SK-N-SH (cell line): ENCODE measurements around the gene PRDX1. TPM values are rescaled to one million over a fixed set of nuclear protein-coding genes. Genes with fewer than 3 reads are reported as not detected.

ENCODE experiments used
- CTCF ChIA-PET: fragments of 300-600, 350-600 bp; formaldehyde crosslinking; extraction: SDS; loops from one replicate; lab custom pipeline; 2021; lab: Yijun Ruan, JAX
- POLR2A ChIA-PET: fragments of 350-600 bp; sonication (Branson Sonifier 250); formaldehyde crosslinking; extraction: SDS; loops from one replicate; lab custom pipeline; 2020; ENCODE audit warnings: antibody characterized with exemption, inconsistent platforms; lab: Yijun Ruan, JAX
- DNase-seq: peaks from one replicate; pipeline ENCODE4 v3.0.0; 2012
- H2AFZ ChIP-seq: fragments of 200-600 bp; sonication (generic); 2 replicates; pipeline ENCODE4 v1.8.1; 2016; ENCODE audit warnings: antibody characterized with exemption, mild to moderate bottlenecking, low read depth
- H3F3A ChIP-seq: fragments of 200-600 bp; sonication (generic); replicated peaks from 2 replicates; pipeline ENCODE3; 2016; ENCODE audit warnings: antibody characterized with exemption, mild to moderate bottlenecking; ENCODE audit not compliant: insufficient read depth
- H3K27ac ChIP-seq, 2 experiments: fragments of 200-500 bp in 1 of 2; fragments of 200-600 bp in 1 of 2; sonication (Bioruptor generic) in 1 of 2; sonication (generic), shearing (Covaris generic) in 1 of 2; 2 replicates each; pipeline versions ENCODE4 v1.5.1 to v1.6.1; 2014 to 2016; ENCODE audit warnings: low read depth in 2 of 2, inconsistent platforms in 1 of 2, low read length in 1 of 2, mild to moderate bottlenecking in 1 of 2, mixed read lengths in 1 of 2
- H3K27me3 ChIP-seq: fragments of 200-600 bp; sonication (generic), shearing (Covaris generic); 2 replicates; pipeline ENCODE4 v1.6.1; 2016; ENCODE audit warnings: mixed run types; ENCODE audit not compliant: insufficient read depth
- H3K36me3 ChIP-seq, 2 experiments: fragments of 200-500 bp in 1 of 2; fragments of 200-600 bp in 1 of 2; sonication (Bioruptor generic) in 1 of 2; sonication (generic) in 1 of 2; replicated peaks in 1 of 2; 2 replicates each; pipeline versions ENCODE3 to v1.5.1; 2014 to 2016; ENCODE audit warnings: low read length in 1 of 2, mild to moderate bottlenecking in 1 of 2; ENCODE audit not compliant: insufficient read depth in 2 of 2, control insufficient read depth in 1 of 2
- H3K4me1 ChIP-seq, 2 experiments: fragments of 200-500 bp in 1 of 2; fragments of 200-600 bp in 1 of 2; sonication (Bioruptor generic) in 1 of 2; sonication (generic), shearing (Covaris generic) in 1 of 2; 2 replicates each; pipeline versions ENCODE4 v1.5.1 to v1.6.1; 2014 to 2016; ENCODE audit warnings: low read depth in 1 of 2, low read length in 1 of 2, mixed run types in 1 of 2; ENCODE audit not compliant: insufficient read depth in 2 of 2, control insufficient read depth in 1 of 2
- H3K4me2 ChIP-seq: fragments of 200-600 bp; sonication (generic), shearing (Covaris generic); 2 replicates; pipeline ENCODE4 v1.6.1; 2017; ENCODE audit warnings: mixed run types
- H3K4me3 ChIP-seq, 2 experiments: fragments of 200-500 bp in 1 of 2; fragments of 200-600 bp in 1 of 2; sonication (Bioruptor generic) in 1 of 2; sonication (generic), shearing (Covaris generic) in 1 of 2; 2 replicates each; pipeline versions ENCODE4 v1.5.1 to v1.8.1; 2014 to 2016; ENCODE audit warnings: low read depth in 2 of 2, inconsistent platforms in 1 of 2, low read length in 1 of 2, mild to moderate bottlenecking in 1 of 2, mixed read lengths in 1 of 2, moderate library complexity in 1 of 2
- H3K79me2 ChIP-seq: fragments of 200-600 bp; sonication (generic); 2 replicates; pipeline ENCODE4 v1.8.1; 2017; ENCODE audit warnings: mild to moderate bottlenecking; ENCODE audit not compliant: insufficient read depth
- H3K9ac ChIP-seq: fragments of 200-600 bp; sonication (generic); 2 replicates; pipeline ENCODE4 v1.6.1; 2017; ENCODE audit warnings: mixed run types
- H3K9me2 ChIP-seq: fragments of 200-600 bp; sonication (generic); 2 replicates; pipeline ENCODE4 v1.6.1; 2017; ENCODE audit warnings: mixed run types
- H3K9me3 ChIP-seq: fragments of 200-600 bp; sonication (generic); 2 replicates; pipeline ENCODE4 v1.6.1; 2017; ENCODE audit warnings: mixed run types, mild to moderate bottlenecking, moderate library complexity
- H4K20me1 ChIP-seq: fragments of 200-600 bp; sonication (generic); 2 replicates; pipeline ENCODE4 v1.6.1; 2017; ENCODE audit warnings: mild to moderate bottlenecking, mixed run types; ENCODE audit not compliant: insufficient read depth
- EP300 ChIP-seq, 2 experiments: IDR thresholded peaks; 2 replicates each; pipeline versions ENCODE4 v1.4.0 to v1.6.1; 2012; ENCODE audit warnings: borderline replicate concordance in 1 of 2, low read depth in 1 of 2, low read length in 1 of 2
- EZH2phosphoT487 ChIP-seq: fragments of 200-600 bp; sonication (generic); IDR thresholded peaks from 2 replicates; pipeline ENCODE4 v1.6.1; 2017; ENCODE audit warnings: low read depth, mixed run types, mild to moderate bottlenecking, antibody characterized with exemption, moderate library complexity, borderline replicate concordance
- FOXM1 ChIP-seq: IDR thresholded peaks from 2 replicates; pipeline ENCODE4 v1.4.0; 2012; ENCODE audit warnings: low read depth, mild to moderate bottlenecking
- GABPA ChIP-seq: IDR thresholded peaks from 2 replicates; pipeline ENCODE4 v1.4.0; 2012; ENCODE audit warnings: low read depth, mild to moderate bottlenecking
- GATA2 ChIP-seq: sonication (generic); formaldehyde crosslinking; IDR thresholded peaks from 2 replicates; pipeline ENCODE4 v1.5.0; 2020; ENCODE audit warnings: mild to moderate bottlenecking, missing genetic modification reagents
- NRF1 ChIP-seq: IDR thresholded peaks from 2 replicates; pipeline ENCODE4 v1.6.1; 2012; ENCODE audit warnings: low read depth, mild to moderate bottlenecking, low read length
- POLR2AphosphoS5 ChIP-seq: IDR thresholded peaks from 2 replicates; pipeline ENCODE4 v1.6.1; 2012; ENCODE audit warnings: low read depth, low read length
- RAD21 ChIP-seq: IDR thresholded peaks from 2 replicates; pipeline ENCODE4 v1.6.1; 2012; ENCODE audit warnings: mild to moderate bottlenecking, low read length
- RFX5 ChIP-seq: IDR thresholded peaks from 2 replicates; pipeline ENCODE4 v1.6.1; 2012; ENCODE audit warnings: mild to moderate bottlenecking, improper control_type of control experiment, low read length
- SIN3A ChIP-seq: IDR thresholded peaks from 2 replicates; pipeline ENCODE4 v1.6.1; 2012; ENCODE audit warnings: low read depth, mild to moderate bottlenecking, low read length, moderate library complexity, borderline replicate concordance
- SMC3 ChIP-seq: IDR thresholded peaks from 2 replicates; pipeline ENCODE4 v1.6.1; 2012; ENCODE audit warnings: low read depth, low read length, improper control_type of control experiment
- TEAD4 ChIP-seq: IDR thresholded peaks from 2 replicates; pipeline ENCODE4 v1.4.0; 2012; ENCODE audit warnings: mild to moderate bottlenecking, borderline replicate concordance; ENCODE audit not compliant: insufficient read depth
- WGBS: methylation state at CpG from one replicate; pipeline ENCODE4 v1.1.6; 2017; ENCODE audit warnings: low lambda C conversion rate; 5-methylcytosine and 5-hydroxymethylcytosine counted together
- polyA plus RNA-seq, 3 experiments: library from polyadenylated mRNA; depleted of rRNA; stranded (reverse); fragments of >200 nt; gene quantifications; 2 replicates each; pipeline ENCODE4 v1.2.3, GENCODE V29; 2012
- TF ChIP-seq, protein P1 (sequence below): IDR thresholded peaks from 2 replicates; pipeline ENCODE4; 2012
- TF ChIP-seq, protein P2 (sequence below): fragments of 150-350 bp; IDR thresholded peaks from 2 replicates; pipeline ENCODE4 v1.6.1; 2016; ENCODE audit warnings: mild to moderate bottlenecking, low read depth, low read length
- TF ChIP-seq, protein P3 (sequence below): IDR thresholded peaks from 2 replicates; pipeline ENCODE4 v1.6.1; 2012; ENCODE audit warnings: mild to moderate bottlenecking, low read depth, low read length, moderate library complexity
- TF ChIP-seq, protein P4 (sequence below): fragments of 150-350 bp; IDR thresholded peaks from 2 replicates; pipeline ENCODE4 v1.6.1; 2017; ENCODE audit warnings: antibody characterized with exemption, low read length, low read depth, borderline replicate concordance
- TF ChIP-seq, protein P5 (sequence below): IDR thresholded peaks from 2 replicates; pipeline ENCODE4 v1.4.0; 2012; ENCODE audit warnings: low read depth, borderline replicate concordance
- TF ChIP-seq, protein P6 (sequence below): fragments of 200-600 bp; sonication (generic); IDR thresholded peaks from 2 replicates; pipeline ENCODE4 v1.6.1; 2017; ENCODE audit warnings: antibody characterized with exemption, mild to moderate bottlenecking, moderate library complexity
- TF ChIP-seq, protein P7 (sequence below): IDR thresholded peaks from 2 replicates; pipeline ENCODE4 v1.4.0; 2012; ENCODE audit warnings: low read depth

The PRDX1 gene
- polyA plus RNA-seq, 1 of the 3 experiments (the other 2 are of a cell fraction) = 467 TPM

DNA sequence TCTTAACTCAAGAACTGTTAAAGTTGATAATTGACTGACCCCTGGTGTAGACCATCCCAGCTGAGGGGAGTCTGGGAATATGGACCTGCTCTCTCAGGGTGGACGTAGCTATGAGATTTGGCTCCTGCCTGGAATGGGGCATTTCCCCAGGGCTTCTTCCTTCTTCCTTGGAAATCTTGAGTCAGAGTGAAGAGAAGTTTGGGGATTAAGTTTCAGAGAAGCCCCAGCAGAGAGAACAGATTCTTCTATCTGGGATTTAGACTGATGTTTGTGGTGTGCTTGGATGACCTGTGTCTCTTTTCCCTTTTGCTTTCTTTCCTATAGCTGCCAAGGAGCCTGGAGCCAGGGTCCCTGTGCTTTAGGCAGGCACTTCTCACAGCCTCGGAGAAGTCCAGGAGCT lies 42.2 kb upstream of the PRDX1 start:
- ChIA-PET CTCF (interaction anchor here (0.5 to 10.0 kb wide), 3 partner anchors 29 to 542 kb away, joined by 3 to 164 read pairs (median 3); no protein-coding TSS in a partner anchor), POLR2A (no interaction called here)
- TF ChIP-seq, protein P1, sequence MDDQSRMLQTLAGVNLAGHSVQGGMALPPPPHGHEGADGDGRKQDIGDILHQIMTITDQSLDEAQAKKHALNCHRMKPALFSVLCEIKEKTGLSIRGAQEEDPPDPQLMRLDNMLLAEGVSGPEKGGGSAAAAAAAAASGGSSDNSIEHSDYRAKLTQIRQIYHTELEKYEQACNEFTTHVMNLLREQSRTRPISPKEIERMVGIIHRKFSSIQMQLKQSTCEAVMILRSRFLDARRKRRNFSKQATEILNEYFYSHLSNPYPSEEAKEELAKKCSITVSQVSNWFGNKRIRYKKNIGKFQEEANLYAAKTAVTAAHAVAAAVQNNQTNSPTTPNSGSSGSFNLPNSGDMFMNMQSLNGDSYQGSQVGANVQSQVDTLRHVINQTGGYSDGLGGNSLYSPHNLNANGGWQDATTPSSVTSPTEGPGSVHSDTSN = no peak
- no peak for TF ChIP-seq RFX5
- TF ChIP-seq, protein P2, sequence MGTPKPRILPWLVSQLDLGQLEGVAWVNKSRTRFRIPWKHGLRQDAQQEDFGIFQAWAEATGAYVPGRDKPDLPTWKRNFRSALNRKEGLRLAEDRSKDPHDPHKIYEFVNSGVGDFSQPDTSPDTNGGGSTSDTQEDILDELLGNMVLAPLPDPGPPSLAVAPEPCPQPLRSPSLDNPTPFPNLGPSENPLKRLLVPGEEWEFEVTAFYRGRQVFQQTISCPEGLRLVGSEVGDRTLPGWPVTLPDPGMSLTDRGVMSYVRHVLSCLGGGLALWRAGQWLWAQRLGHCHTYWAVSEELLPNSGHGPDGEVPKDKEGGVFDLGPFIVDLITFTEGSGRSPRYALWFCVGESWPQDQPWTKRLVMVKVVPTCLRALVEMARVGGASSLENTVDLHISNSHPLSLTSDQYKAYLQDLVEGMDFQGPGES = no peak
- no peak for TF ChIP-seq TEAD4
- no peak for TF ChIP-seq EZH2phosphoT487
- TF ChIP-seq, protein P3, sequence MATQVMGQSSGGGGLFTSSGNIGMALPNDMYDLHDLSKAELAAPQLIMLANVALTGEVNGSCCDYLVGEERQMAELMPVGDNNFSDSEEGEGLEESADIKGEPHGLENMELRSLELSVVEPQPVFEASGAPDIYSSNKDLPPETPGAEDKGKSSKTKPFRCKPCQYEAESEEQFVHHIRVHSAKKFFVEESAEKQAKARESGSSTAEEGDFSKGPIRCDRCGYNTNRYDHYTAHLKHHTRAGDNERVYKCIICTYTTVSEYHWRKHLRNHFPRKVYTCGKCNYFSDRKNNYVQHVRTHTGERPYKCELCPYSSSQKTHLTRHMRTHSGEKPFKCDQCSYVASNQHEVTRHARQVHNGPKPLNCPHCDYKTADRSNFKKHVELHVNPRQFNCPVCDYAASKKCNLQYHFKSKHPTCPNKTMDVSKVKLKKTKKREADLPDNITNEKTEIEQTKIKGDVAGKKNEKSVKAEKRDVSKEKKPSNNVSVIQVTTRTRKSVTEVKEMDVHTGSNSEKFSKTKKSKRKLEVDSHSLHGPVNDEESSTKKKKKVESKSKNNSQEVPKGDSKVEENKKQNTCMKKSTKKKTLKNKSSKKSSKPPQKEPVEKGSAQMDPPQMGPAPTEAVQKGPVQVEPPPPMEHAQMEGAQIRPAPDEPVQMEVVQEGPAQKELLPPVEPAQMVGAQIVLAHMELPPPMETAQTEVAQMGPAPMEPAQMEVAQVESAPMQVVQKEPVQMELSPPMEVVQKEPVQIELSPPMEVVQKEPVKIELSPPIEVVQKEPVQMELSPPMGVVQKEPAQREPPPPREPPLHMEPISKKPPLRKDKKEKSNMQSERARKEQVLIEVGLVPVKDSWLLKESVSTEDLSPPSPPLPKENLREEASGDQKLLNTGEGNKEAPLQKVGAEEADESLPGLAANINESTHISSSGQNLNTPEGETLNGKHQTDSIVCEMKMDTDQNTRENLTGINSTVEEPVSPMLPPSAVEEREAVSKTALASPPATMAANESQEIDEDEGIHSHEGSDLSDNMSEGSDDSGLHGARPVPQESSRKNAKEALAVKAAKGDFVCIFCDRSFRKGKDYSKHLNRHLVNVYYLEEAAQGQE = no peak
- TF ChIP-seq RAD21 = no peak
- TF ChIP-seq, protein P4, sequence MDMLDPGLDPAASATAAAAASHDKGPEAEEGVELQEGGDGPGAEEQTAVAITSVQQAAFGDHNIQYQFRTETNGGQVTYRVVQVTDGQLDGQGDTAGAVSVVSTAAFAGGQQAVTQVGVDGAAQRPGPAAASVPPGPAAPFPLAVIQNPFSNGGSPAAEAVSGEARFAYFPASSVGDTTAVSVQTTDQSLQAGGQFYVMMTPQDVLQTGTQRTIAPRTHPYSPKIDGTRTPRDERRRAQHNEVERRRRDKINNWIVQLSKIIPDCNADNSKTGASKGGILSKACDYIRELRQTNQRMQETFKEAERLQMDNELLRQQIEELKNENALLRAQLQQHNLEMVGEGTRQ = no peak
- TF ChIP-seq SMC3 = no peak
- TF ChIP-seq, protein P5, sequence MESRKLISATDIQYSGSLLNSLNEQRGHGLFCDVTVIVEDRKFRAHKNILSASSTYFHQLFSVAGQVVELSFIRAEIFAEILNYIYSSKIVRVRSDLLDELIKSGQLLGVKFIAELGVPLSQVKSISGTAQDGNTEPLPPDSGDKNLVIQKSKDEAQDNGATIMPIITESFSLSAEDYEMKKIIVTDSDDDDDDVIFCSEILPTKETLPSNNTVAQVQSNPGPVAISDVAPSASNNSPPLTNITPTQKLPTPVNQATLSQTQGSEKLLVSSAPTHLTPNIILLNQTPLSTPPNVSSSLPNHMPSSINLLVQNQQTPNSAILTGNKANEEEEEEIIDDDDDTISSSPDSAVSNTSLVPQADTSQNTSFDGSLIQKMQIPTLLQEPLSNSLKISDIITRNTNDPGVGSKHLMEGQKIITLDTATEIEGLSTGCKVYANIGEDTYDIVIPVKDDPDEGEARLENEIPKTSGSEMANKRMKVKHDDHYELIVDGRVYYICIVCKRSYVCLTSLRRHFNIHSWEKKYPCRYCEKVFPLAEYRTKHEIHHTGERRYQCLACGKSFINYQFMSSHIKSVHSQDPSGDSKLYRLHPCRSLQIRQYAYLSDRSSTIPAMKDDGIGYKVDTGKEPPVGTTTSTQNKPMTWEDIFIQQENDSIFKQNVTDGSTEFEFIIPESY = no peak
- no peak for TF ChIP-seq NRF1
- TF ChIP-seq GATA2 (CRISPR knock-in tag) = no peak
- TF ChIP-seq SIN3A = no peak
- TF ChIP-seq POLR2AphosphoS5 = no peak
- TF ChIP-seq FOXM1 = no peak
- no peak for TF ChIP-seq EP300 (IDR thresholded peaks at IDR 0.05; ENCODE audit: borderline replicate concordance in 1 of 2, low read depth in 1 of 2, low read length in 1 of 2)
- TF ChIP-seq, protein P6, sequence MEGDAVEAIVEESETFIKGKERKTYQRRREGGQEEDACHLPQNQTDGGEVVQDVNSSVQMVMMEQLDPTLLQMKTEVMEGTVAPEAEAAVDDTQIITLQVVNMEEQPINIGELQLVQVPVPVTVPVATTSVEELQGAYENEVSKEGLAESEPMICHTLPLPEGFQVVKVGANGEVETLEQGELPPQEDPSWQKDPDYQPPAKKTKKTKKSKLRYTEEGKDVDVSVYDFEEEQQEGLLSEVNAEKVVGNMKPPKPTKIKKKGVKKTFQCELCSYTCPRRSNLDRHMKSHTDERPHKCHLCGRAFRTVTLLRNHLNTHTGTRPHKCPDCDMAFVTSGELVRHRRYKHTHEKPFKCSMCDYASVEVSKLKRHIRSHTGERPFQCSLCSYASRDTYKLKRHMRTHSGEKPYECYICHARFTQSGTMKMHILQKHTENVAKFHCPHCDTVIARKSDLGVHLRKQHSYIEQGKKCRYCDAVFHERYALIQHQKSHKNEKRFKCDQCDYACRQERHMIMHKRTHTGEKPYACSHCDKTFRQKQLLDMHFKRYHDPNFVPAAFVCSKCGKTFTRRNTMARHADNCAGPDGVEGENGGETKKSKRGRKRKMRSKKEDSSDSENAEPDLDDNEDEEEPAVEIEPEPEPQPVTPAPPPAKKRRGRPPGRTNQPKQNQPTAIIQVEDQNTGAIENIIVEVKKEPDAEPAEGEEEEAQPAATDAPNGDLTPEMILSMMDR = no peak
- TF ChIP-seq GABPA = no peak
- TF ChIP-seq, protein P7, sequence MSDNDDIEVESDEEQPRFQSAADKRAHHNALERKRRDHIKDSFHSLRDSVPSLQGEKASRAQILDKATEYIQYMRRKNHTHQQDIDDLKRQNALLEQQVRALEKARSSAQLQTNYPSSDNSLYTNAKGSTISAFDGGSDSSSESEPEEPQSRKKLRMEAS = no peak
- H4K20me1 ChIP-seq = no peaks in the 10 kb centered on the region
- DNase-seq = no peak
- WGBS = 94% methylated on average over 2 of the region's 2 CpGs
- H3K36me3 ChIP-seq = peaks cover 30 to 36% of the 10 kb centered on the region in 2 experiments
- H3K27me3 ChIP-seq = no peaks in the 10 kb centered on the region
- H2AFZ ChIP-seq = no peak overlapping the region
- peaks cover 16% of the 10 kb centered on the region for H3K79me2 ChIP-seq
- H3K9me2 ChIP-seq = no peaks in the 10 kb centered on the region
- no peak overlapping the region for H3K9ac ChIP-seq
- H3K4me3 ChIP-seq = no peak overlapping the region
- H3K9me3 ChIP-seq = no peaks in the 10 kb centered on the region
- H3K4me1 ChIP-seq = peaks cover 0 to 5% of the 10 kb centered on the region in 2 experiments; a peak in 1 of 4 replicates
- H3K27ac ChIP-seq = no peak overlapping the region
- peaks cover 5% of the 10 kb centered on the region for H3F3A ChIP-seq
- H3K4me2 ChIP-seq = no peak overlapping the region
